AG09309 (cell line): ENCODE results near the gene ITGAD.

Experiments
- DNase-seq: peaks from one replicate; pipeline ENCODE4 v3.0.0-alpha.2; 2010; ENCODE audit warnings: low read depth
- H3K4me3 ChIP-seq: 2 replicates; pipeline ENCODE4 v1.5.1; 2011; ENCODE audit warnings: mild to moderate bottlenecking, low read depth, low read length, moderate library complexity; ENCODE audit not compliant: control insufficient read depth
- CTCF ChIP-seq: IDR thresholded peaks from 2 replicates; pipeline ENCODE4 v1.5.1; 2011; ENCODE audit warnings: mild to moderate bottlenecking, low read depth, low read length, inconsistent platforms; ENCODE audit not compliant: insufficient read depth, control insufficient read depth; ENCODE audit errors: missing control alignments

ITGAD gene

DNA sequence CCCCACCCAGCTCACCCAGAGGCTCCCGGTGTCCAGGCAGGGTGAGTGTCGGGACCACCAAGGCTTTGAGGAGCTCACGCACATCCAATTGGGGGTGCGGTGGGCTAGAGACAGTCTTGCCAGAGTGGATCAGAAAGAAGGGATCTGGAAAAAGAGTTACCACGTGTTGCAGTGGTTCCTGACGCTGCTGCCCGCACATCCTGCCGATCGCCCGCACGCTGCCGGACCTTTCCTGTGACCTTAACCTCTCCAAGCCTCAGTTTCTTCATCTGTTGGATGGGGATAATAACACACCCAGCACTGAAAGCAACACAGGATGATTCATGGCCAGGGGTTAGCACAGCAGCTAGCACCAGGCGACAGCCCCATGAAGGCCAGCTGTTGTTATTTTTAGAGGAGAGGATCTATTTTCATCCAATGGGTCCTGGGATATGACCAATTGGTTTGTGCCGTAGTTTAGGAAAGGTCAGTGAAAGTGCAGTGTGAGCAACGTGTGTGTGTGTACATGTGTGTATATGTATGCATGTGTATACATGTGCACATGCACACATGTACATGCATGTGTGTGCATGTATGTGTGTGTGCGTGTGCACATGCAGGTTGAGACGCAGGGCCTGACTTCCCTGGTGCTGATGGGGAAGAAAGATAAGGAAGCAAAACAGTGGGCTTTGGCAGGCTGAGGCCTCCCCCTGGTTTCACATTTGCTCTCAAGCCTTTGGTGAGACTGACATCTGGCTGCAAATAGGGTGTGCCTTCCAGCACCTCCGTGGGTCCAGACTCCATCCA is 35.6 kb upstream of the ITGAD start:
- no peak for TF ChIP-seq CTCF
- DNase-seq = no peak
- no peak overlapping the region for H3K4me3 ChIP-seq

DNA sequence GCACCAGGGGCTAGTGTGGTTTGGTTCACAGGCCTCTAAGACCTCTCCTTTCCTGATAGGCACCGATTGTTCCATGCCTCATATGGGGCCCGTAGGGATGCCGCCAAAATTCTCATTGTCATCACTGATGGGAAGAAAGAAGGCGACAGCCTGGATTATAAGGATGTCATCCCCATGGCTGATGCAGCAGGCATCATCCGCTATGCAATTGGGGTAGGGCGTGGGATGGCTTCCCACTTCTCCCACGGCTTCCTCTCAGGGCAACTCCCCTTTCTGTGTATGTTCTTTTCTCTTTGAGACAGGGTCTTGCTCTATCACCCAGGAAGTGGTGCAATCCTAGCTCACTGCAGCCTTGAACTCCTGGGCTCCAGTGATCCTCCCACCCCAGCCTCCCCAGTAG is 32.9 kb upstream of the ITGAD start:
- no peak for TF ChIP-seq CTCF
- H3K4me3 ChIP-seq = no peak overlapping the region
- no peak for DNase-seq

DNA sequence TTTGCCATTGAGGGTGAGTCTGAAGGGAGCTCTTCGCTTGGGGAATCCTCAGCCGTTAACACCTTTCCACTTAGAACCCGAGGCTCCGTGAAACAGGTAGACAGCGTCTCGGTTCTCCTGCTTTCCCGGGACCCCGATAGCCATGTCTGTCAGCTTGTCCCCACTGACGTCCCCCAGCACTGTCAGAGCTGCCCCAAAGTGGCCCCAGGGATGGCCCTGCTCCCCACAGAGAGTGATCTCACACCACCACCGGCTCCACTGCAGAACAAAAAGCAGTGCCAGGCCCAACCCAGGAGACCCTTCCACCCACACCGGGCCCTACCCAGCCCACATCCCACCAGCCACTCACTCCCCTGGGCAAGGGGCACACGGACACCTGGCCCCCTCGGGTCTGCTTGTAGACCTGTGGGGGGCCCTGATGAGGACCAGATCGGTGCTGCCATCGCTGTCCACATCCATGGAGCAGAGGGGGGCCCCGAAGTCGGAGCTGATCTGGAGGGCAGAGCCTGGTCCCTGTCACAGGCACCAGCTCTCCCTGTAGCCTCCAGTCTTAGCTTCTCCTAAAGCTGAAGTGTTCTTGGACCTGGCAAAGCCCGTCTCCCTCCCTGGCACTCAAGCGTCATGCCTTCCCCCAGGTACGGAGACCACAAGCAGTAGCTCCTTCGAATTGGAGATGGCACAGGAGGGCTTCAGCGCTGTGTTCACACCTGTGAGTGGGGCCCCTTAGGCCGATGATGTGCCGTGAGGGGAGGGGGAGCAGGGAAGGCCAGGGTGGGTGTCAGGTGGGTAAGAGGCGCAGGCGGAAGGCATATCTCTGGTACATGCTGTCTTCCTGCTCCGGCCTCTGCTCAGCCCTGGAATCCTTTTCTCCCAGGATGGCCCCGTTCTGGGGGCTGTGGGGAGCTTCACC is 31.7 kb upstream of the ITGAD start:
- no peak for TF ChIP-seq CTCF
- no peak for DNase-seq
- no peak overlapping the region for H3K4me3 ChIP-seq

DNA sequence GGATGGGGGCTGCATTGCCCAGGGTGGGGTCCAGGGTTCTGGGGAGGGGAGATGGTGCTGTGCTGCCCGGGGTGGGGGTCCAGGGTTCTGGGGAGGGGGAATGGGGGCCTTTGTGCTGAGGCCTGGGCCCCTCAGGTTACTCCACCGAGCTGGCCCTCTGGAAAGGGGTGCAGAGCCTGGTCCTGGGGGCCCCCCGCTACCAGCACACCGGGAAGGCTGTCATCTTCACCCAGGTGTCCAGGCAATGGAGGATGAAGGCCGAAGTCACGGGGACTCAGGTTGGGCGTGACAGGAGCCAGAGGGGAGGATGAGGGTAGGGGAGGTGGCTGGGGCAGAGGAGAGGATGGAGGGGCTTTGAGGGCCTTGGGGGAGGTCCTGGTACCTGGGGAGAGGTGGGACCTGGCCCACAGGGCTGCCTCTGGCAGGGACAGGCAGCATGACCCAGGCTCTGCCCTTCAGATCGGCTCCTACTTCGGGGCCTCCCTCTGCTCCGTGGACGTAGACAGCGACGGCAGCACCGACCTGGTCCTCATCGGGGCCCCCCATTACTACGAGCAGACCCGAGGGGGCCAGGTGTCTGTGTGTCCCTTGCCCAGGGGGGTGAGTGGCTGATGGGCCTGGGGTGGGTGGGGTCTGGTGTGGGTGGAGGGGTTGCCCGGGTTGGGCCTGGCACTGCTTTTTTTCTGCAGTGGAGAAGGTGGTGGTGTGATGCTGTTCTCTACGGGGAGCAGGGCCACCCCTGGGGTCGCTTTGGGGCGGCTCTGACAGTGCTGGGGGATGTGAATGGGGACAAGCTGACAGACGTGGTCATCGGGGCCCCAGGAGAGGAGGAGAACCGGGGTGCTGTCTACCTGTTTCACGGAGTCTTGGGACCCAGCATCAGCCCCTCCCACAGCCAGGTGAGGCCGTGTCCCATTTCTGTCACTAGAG is 30.4 kb upstream of the ITGAD start:
- no peak overlapping the region for H3K4me3 ChIP-seq
- DNase-seq = no peak
- no peak for TF ChIP-seq CTCF

- H3K4me3 ChIP-seq = no peak overlapping the region
- DNase-seq = no peak
- no peak for TF ChIP-seq CTCF
Measured at GRCh38 chr16:31363721-31364120, 29.4 kb upstream of the ITGAD start.

- TF ChIP-seq CTCF = no peak
- no peak for DNase-seq
- no peak overlapping the region for H3K4me3 ChIP-seq
Measured at GRCh38 chr16:31364421-31364820, 28.7 kb upstream of the ITGAD start.
